Natural killer cell (primary cell): ENCODE results near the gene NUBPL. TPM values are rescaled to one million over a fixed set of nuclear protein-coding genes. Genes with fewer than 3 reads are reported as not detected.

ENCODE experiments used
- ATAC-seq, 3 donors: fragments of 150-1000 bp in 2 of 3; fragments of 200-7000 bp in 1 of 3; cut with Tn5 transposase; 1 replicate in 1 of 3; 2 replicates in 2 of 3; pipeline ENCODE4 v1.10.0; 2021; ENCODE audit warnings: mild to moderate bottlenecking in 2 of 3, moderate library complexity in 2 of 3
- DNase-seq, 2 donors: peaks; one replicate each; pipeline versions ENCODE4 v3.0.0 to v3.0.0-alpha.2; 2013 to 2021; ENCODE audit warnings: mixed read lengths in 1 of 2
- H3K27ac ChIP-seq: one replicate; pipeline ENCODE4 v1.5.1; 2013; ENCODE audit warnings: mild to moderate bottlenecking, low read length
- H3K27me3 ChIP-seq: one replicate; pipeline ENCODE4 v1.6.1; 2013; ENCODE audit warnings: low read length; ENCODE audit not compliant: control insufficient read depth, insufficient read depth
- H3K36me3 ChIP-seq: one replicate; pipeline ENCODE4 v1.6.1; 2013; ENCODE audit warnings: low read length; ENCODE audit not compliant: control insufficient read depth, insufficient read depth
- H3K4me1 ChIP-seq: one replicate; pipeline ENCODE4 v1.6.1; 2013; ENCODE audit warnings: low read length; ENCODE audit not compliant: control insufficient read depth, insufficient read depth
- H3K4me3 ChIP-seq: one replicate; pipeline ENCODE4 v1.5.1; 2013; ENCODE audit warnings: low read length
- H3K9me3 ChIP-seq: one replicate; pipeline ENCODE4 v1.6.1; 2013; ENCODE audit warnings: low read length; ENCODE audit not compliant: control insufficient read depth, insufficient read depth
- H3K27ac Mint-ChIP-seq, 2 donors: one replicate each; pipeline ENCODE4 v1.8.0; 2022; ENCODE audit warnings: mild to moderate bottlenecking in 2 of 2, mixed read lengths in 2 of 2, moderate library complexity in 1 of 2
- H3K27me3 Mint-ChIP-seq, 2 donors: one replicate each; pipeline ENCODE4 v1.8.0; 2022; ENCODE audit warnings: low read depth in 2 of 2, mixed read lengths in 2 of 2
- H3K36me3 Mint-ChIP-seq: one replicate; pipeline ENCODE4 v1.8.0; 2022; ENCODE audit warnings: mixed read lengths
- H3K4me1 Mint-ChIP-seq, 2 donors: one replicate each; pipeline ENCODE4 v1.8.0; 2022; ENCODE audit warnings: mixed read lengths in 2 of 2
- H3K4me3 Mint-ChIP-seq: one replicate; pipeline ENCODE4 v1.8.0; 2022; ENCODE audit warnings: mild to moderate bottlenecking, moderate library complexity, mixed read lengths
- H3K9me3 Mint-ChIP-seq, 2 donors: one replicate each; pipeline ENCODE4 v1.8.0; 2022; ENCODE audit warnings: mixed read lengths in 2 of 2
- CTCF ChIP-seq: fragments of 200-600 bp; IDR thresholded peaks from one replicate; pipeline ENCODE4 v1.8.0; 2022; ENCODE audit warnings: antibody characterized with exemption
- WGBS: methylation state at CpG from one replicate; pipeline ENCODE4 v1.1.7; 2013; ENCODE audit warnings: missing lambda C conversion rate; ENCODE audit not compliant: insufficient coverage; 5-methylcytosine and 5-hydroxymethylcytosine counted together
- intact Hi-C: fragments of 100-400 bp; cut with micrococcal nuclease; formaldehyde crosslinking; loops from one replicate; pipeline ENCODE4 v1.14.2; 2022
- total RNA-seq, 4 donors: library from RNA; stranded (reverse); fragments of 120-200 nt in 1 of 4; gene quantifications; one replicate each; pipeline versions ENCODE4 v1.2.3 to v1.2.4, GENCODE V29; 2013 to 2022

Gene NUBPL
- total RNA-seq, 3 donors from 2014 or later (not counting 1 experiment from before 2014, with no cell fraction given) = 7.1 to 8.5 (median 7.5) TPM

- Histone ChIP-seq H3K4me1 (no peaks in the 10 kb centered on the region), H3K4me3 (no peak overlapping the region), H3K9me3 (no peaks in the 10 kb centered on the region), H3K27me3 (no peaks in the 10 kb centered on the region), H3K36me3 (no peaks in the 10 kb centered on the region), H3K27ac (no peak overlapping the region)
- Mint-ChIP-seq H3K9me3 (peaks cover 3 to 4% of the 10 kb centered on the region in 2 donors), H3K4me3 (no peak overlapping the region), H3K36me3 (peaks cover 9% of the 10 kb centered on the region), H3K27me3 (no peaks in the 10 kb centered on the region), H3K4me1 (no peaks in the 10 kb centered on the region), H3K27ac (no peak overlapping the region)
- 40% methylated on average over 2 of the region's 3 CpGs for WGBS
- intact Hi-C loops = no loop called here
- ATAC-seq = no peak
- TF ChIP-seq CTCF = no peak
- DNase-seq = no peak
Measured at GRCh38 chr14:31760277-31760676, 199.1 kb downstream of the NUBPL start.

- no peak overlapping the region for H3K27ac Mint-ChIP-seq
- no peaks in the 10 kb centered on the region for H3K9me3 ChIP-seq
- peaks cover 9% of the 10 kb centered on the region for H3K36me3 Mint-ChIP-seq
- no peak overlapping the region for H3K4me3 ChIP-seq
- H3K9me3 Mint-ChIP-seq = peaks cover 3 to 4% of the 10 kb centered on the region in 2 donors
- H3K36me3 ChIP-seq = no peaks in the 10 kb centered on the region
- DNase-seq = no peak
- H3K4me1 Mint-ChIP-seq = no peaks in the 10 kb centered on the region
- no peak overlapping the region for H3K27ac ChIP-seq
- intact Hi-C loops = no loop called here
- no peaks in the 10 kb centered on the region for H3K4me1 ChIP-seq
- H3K27me3 ChIP-seq = no peaks in the 10 kb centered on the region
- WGBS = no CpG with 5 or more reads among the region's 4 CpGs
- H3K27me3 Mint-ChIP-seq = no peaks in the 10 kb centered on the region
- no peak overlapping the region for H3K4me3 Mint-ChIP-seq
- ATAC-seq = no peak
- TF ChIP-seq CTCF = no peak
Measured at GRCh38 chr14:31761325-31761724, 200.1 kb downstream of the NUBPL start.

- WGBS = 100% methylated on average over 1 of the region's 1 CpG
- no peak overlapping the region for H3K27ac ChIP-seq
- peaks cover under 1% of the 10 kb centered on the region for H3K36me3 Mint-ChIP-seq
- DNase-seq (no peak), ATAC-seq (no peak)
- no peak overlapping the region for H3K4me3 ChIP-seq
- no peak overlapping the region for H3K4me3 Mint-ChIP-seq
- H3K27ac Mint-ChIP-seq = no peak overlapping the region
- TF ChIP-seq CTCF = no peak
- H3K27me3 Mint-ChIP-seq = no peaks in the 10 kb centered on the region
- no peaks in the 10 kb centered on the region for H3K4me1 Mint-ChIP-seq
- no peaks in the 10 kb centered on the region for H3K36me3 ChIP-seq
- no peaks in the 10 kb centered on the region for H3K4me1 ChIP-seq
- H3K27me3 ChIP-seq = no peaks in the 10 kb centered on the region
- peaks cover 0 to 3% of the 10 kb centered on the region in 2 donors for H3K9me3 Mint-ChIP-seq
- intact Hi-C loops = no loop called here
- H3K9me3 ChIP-seq = no peaks in the 10 kb centered on the region
Measured at GRCh38 chr14:31763041-31763440, 201.8 kb downstream of the NUBPL start.

GRCh38 chr14:31766315-31766892 is 205.2 kb downstream of the NUBPL start:
- Histone ChIP-seq H3K27ac (no peak overlapping the region), H3K27me3 (no peaks in the 10 kb centered on the region), H3K4me3 (no peak overlapping the region), H3K4me1 (no peaks in the 10 kb centered on the region), H3K36me3 (no peaks in the 10 kb centered on the region), H3K9me3 (no peaks in the 10 kb centered on the region)
- Mint-ChIP-seq H3K36me3 (no peaks in the 10 kb centered on the region), H3K4me3 (no peak overlapping the region), H3K9me3 (peaks cover 0 to 3% of the 10 kb centered on the region in 2 donors), H3K27ac (no peak overlapping the region), H3K27me3 (no peaks in the 10 kb centered on the region), H3K4me1 (no peaks in the 10 kb centered on the region)
- intact Hi-C loops = no loop called here
- ATAC-seq (no peak), DNase-seq (no peak)
- TF ChIP-seq CTCF = no peak
- 85% methylated on average over 5 of the region's 5 CpGs for WGBS
